COLO829 (cell line): ENCODE measurements around the gene FBXW4.

Source experiments
- DNase-seq: peaks from one replicate; pipeline ENCODE4 v3.0.0; 2012; ENCODE audit warnings: low spot score

The FBXW4 gene

GRCh38 chr10:101566333-101567164 lies 128.4 kb downstream of the FBXW4 start:
- DNase-seq: no peak

GRCh38 chr10:101565936-101566332 lies 129.0 kb downstream of the FBXW4 start:
- no peak for DNase-seq

GRCh38 chr10:101565370-101565900 lies 129.5 kb downstream of the FBXW4 start:
- DNase-seq: no peak

- no peak for DNase-seq
These were observed 130.4 kb downstream of the FBXW4 start for GRCh38 chr10:101564490-101564991.

- no peak for DNase-seq
These were observed 131.4 kb downstream of the FBXW4 start for GRCh38 chr10:101563497-101564040.

- DNase-seq: no peak
These were observed 132.0 kb downstream of the FBXW4 start for GRCh38 chr10:101563007-101563406.

- no peak for DNase-seq
These were observed 132.7 kb downstream of the FBXW4 start for GRCh38 chr10:101562231-101562630.

- DNase-seq: no peak
These were observed 133.7 kb downstream of the FBXW4 start for GRCh38 chr10:101561068-101561915.
